ENCODE results near the gene ELK1.

GRCh38 chrX:47697181-47697580, 46.8 kb upstream of the ELK1 start:
- TF ChIP-seq CTCF (IDR thresholded peaks at IDR 0.05) (no peak), POLR2A (IDR thresholded peaks at IDR 0.05) (no peak)

Data from thyroid gland (tissue), 4 donors.